Bronchial epithelial cell (primary cell): ENCODE data around the gene MON1A. TPM values are rescaled to one million over a fixed set of nuclear protein-coding genes. Genes with fewer than 3 reads are reported as not detected.

ENCODE experiments used
- DNase-seq: peaks from one replicate; pipeline ENCODE4 v3.0.0-alpha.2; 2010; ENCODE audit warnings: low read depth
- FAIRE-seq: peaks from 2 replicates; lab custom pipeline; 2011; peaks lifted over from hg19 to GRCh38; lab: Jason Lieb, UNC
- H3K27me3 ChIP-seq: 2 replicates; pipeline ENCODE4 v1.5.1; 2011; ENCODE audit warnings: low read length; ENCODE audit not compliant: control insufficient read depth, insufficient read depth
- H3K36me3 ChIP-seq: 2 replicates; pipeline ENCODE4 v1.5.1; 2011; ENCODE audit warnings: low read length; ENCODE audit not compliant: control insufficient read depth, insufficient read depth
- H3K4me3 ChIP-seq: 2 replicates; pipeline ENCODE4 v1.5.1; 2011; ENCODE audit warnings: mild to moderate bottlenecking, low read depth, low read length, control low read depth
- total RNA-seq: library from RNA; depleted of rRNA; stranded (reverse); fragments of >200 nt; gene quantifications from 2 replicates; pipeline ENCODE4 v1.2.1, GENCODE V29; 2014
- TF ChIP-seq, protein P1 (sequence below): IDR thresholded peaks from 2 replicates; pipeline ENCODE4 v1.5.1; 2011; ENCODE audit warnings: mild to moderate bottlenecking, moderate library complexity, low read length, control low read depth, inconsistent platforms; ENCODE audit not compliant: insufficient read depth, severe bottlenecking

Gene MON1A
- total RNA-seq, 1 donor from 2014 or later: 15.8 TPM

- H3K4me3 ChIP-seq: no peak overlapping the region
- H3K27me3 ChIP-seq: peaks cover 3% of the 10 kb centered on the region
- DNase-seq: no peak
- no peaks in the 10 kb centered on the region for H3K36me3 ChIP-seq
- TF ChIP-seq, protein P1, sequence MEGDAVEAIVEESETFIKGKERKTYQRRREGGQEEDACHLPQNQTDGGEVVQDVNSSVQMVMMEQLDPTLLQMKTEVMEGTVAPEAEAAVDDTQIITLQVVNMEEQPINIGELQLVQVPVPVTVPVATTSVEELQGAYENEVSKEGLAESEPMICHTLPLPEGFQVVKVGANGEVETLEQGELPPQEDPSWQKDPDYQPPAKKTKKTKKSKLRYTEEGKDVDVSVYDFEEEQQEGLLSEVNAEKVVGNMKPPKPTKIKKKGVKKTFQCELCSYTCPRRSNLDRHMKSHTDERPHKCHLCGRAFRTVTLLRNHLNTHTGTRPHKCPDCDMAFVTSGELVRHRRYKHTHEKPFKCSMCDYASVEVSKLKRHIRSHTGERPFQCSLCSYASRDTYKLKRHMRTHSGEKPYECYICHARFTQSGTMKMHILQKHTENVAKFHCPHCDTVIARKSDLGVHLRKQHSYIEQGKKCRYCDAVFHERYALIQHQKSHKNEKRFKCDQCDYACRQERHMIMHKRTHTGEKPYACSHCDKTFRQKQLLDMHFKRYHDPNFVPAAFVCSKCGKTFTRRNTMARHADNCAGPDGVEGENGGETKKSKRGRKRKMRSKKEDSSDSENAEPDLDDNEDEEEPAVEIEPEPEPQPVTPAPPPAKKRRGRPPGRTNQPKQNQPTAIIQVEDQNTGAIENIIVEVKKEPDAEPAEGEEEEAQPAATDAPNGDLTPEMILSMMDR: no peak
- no peak for FAIRE-seq
Measured at GRCh38 chr3:49879721-49880120, 49.9 kb downstream of the MON1A start.

- Histone ChIP-seq H3K36me3 (no peaks in the 10 kb centered on the region), H3K4me3 (no peak overlapping the region), H3K27me3 (peaks cover 3% of the 10 kb centered on the region)
- DNase-seq (no peak), FAIRE-seq (no peak)
- TF ChIP-seq, protein P1: no peak
Measured at GRCh38 chr3:49878686-49879085, 50.9 kb downstream of the MON1A start.

DNA sequence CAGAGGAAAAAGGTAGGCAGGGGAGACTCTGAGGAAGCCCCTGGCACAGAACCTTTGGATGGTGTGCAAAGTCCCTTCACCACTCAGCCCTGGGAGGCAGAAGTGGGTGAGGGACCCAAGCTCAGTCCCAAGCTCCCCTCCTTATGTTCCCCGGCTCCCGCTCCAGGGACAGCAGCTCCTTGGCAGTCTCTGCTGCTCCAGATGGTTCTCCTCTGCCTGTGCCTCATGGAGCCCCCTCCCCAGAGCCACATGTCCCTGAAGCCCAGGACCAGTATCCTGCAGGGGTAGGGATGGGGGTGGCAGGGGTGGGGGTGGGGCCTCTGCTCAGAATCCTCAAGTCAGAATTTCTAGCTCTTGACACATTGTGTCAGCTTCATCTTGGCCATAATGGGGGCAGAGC is 51.9 kb downstream of the MON1A start:
- DNase-seq (no peak), FAIRE-seq (no peak)
- Histone ChIP-seq H3K4me3 (no peak overlapping the region), H3K36me3 (no peaks in the 10 kb centered on the region), H3K27me3 (peaks cover 3% of the 10 kb centered on the region)
- TF ChIP-seq, protein P1: no peak

DNA sequence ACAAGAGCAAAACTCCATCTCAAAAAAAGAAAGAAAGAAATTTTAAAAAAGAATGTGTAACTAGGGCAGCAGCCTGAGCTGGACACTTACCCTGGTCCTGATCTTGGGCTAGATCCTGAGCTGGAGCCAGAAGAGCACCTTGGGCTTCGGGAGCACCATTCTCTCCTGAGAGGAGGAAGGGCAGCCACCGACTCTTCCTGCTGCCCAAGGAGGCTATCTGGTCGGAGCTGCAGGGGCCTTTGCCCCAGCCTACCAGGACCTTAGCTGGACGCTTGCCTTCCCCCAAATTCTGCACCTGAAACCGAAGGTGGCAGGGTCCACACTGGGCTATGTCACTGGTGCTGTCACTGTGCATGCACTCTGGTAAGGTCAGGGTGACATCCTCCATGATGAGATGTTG is 53.0 kb downstream of the MON1A start:
- FAIRE-seq (no peak), DNase-seq (no peak)
- Histone ChIP-seq H3K4me3 (no peak overlapping the region), H3K27me3 (no peaks in the 10 kb centered on the region), H3K36me3 (no peaks in the 10 kb centered on the region)
- TF ChIP-seq, protein P1: no peak

- peaks cover 16% of the 10 kb centered on the region for H3K27me3 ChIP-seq
- no peak for FAIRE-seq
- no peaks in the 10 kb centered on the region for H3K36me3 ChIP-seq
- DNase-seq: no peak
- no peak overlapping the region for H3K4me3 ChIP-seq
- TF ChIP-seq, protein P1: no peak
Measured at GRCh38 chr3:49873623-49874022, 56.0 kb downstream of the MON1A start.

DNA sequence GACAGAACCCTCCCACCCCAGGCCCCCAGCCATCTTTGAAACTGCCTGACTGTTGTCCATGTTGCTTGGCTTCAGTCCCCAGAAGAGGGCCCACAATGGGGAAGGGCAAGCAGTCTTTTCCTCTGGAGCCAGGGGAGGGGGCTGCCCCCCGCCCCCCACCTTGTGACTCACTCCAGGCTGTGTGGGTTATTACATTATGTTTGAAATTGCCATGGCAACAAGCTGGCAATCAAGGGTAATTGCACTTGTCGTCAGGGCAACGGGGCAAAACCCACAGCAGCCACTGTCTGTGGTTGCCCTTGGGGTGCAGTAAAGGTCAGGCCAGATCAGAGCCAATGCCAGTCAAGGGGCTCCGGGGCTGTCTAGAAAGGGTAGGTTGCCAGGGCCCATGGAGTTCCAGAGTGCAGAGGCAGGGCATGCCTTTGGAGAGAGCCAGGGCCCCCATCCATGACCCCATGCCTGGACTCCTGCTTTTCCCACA is 56.8 kb downstream of the MON1A start:
- FAIRE-seq (no peak), DNase-seq (no peak)
- TF ChIP-seq, protein P1: no peak
- H3K27me3 ChIP-seq: peaks cover 21% of the 10 kb centered on the region
- no peak overlapping the region for H3K4me3 ChIP-seq
- H3K36me3 ChIP-seq: no peaks in the 10 kb centered on the region
